B cell (primary cell): Measurements from ENCODE around the gene CHIC2. TPM values are rescaled to one million over a fixed set of nuclear protein-coding genes. Genes with fewer than 3 reads are reported as not detected.

Experiments
- ATAC-seq: fragments of 200-7000 bp; cut with Tn5 transposase; one replicate; pipeline ENCODE4 v1.10.0; 2021; ENCODE audit warnings: low read depth, mild to moderate bottlenecking, moderate number of reproducible peaks, moderate library complexity
- CTCF ChIA-PET: fragments of 350-600 bp; sonication (Branson Sonifier 250); formaldehyde crosslinking; loops from one replicate; lab custom pipeline; 2021; ENCODE audit warnings: antibody characterized with exemption, inconsistent platforms; lab: Charles Lee
- POLR2A ChIA-PET: fragments of 350-600 bp; sonication (Branson Sonifier 250); formaldehyde crosslinking; loops from one replicate; lab custom pipeline; 2021; ENCODE audit warnings: antibody characterized with exemption; lab: Charles Lee
- DNase-seq: peaks from one replicate; pipeline ENCODE4 v3.0.0; 2013
- H2AFZ ChIP-seq: 2 replicates; pipeline ENCODE4 v1.6.1; 2012; ENCODE audit warnings: mild to moderate bottlenecking, low read depth, low read length; ENCODE audit not compliant: insufficient read depth, poor library complexity, severe bottlenecking
- H3K27ac ChIP-seq, 2 donors: 1 replicate in 1 of 2; 2 replicates in 1 of 2; pipeline ENCODE4 v1.5.1; 2012 to 2013; ENCODE audit warnings: low read length in 2 of 2, mild to moderate bottlenecking in 2 of 2, moderate library complexity in 1 of 2
- H3K27me3 ChIP-seq, 4 experiments: fragments of 200-600 bp in 1 of 4; sonication (generic) in 1 of 4; replicated peaks in 1 of 4; 1 replicate in 2 of 4; 2 replicates in 2 of 4; pipeline versions ENCODE4 v1.6.1 to v1.7.0; 2013 to 2016; ENCODE audit warnings: low read length in 3 of 4, mild to moderate bottlenecking in 2 of 4, mixed read lengths in 1 of 4, moderate library complexity in 1 of 4; ENCODE audit not compliant: insufficient read depth in 4 of 4, control insufficient read depth in 3 of 4; ENCODE audit errors: control extremely low read depth in 1 of 4
- H3K36me3 ChIP-seq, 2 experiments: replicated peaks in 1 of 2; 1 replicate in 1 of 2; 2 replicates in 1 of 2; pipeline versions ENCODE4 v1.6.1 to v1.7.1; 2013; ENCODE audit warnings: low read length in 1 of 2; ENCODE audit not compliant: insufficient read depth in 2 of 2, control insufficient read depth in 1 of 2; ENCODE audit errors: control extremely low read depth in 1 of 2, extremely low read depth in 1 of 2
- H3K4me1 ChIP-seq, 2 donors: fragments of 200-600 bp in 1 of 2; sonication (generic) in 1 of 2; 1 replicate in 1 of 2; 2 replicates in 1 of 2; pipeline versions ENCODE4 v1.5.1 to v1.6.1; 2013 to 2017; ENCODE audit warnings: low read length in 2 of 2; ENCODE audit not compliant: control insufficient read depth in 2 of 2, insufficient read depth in 2 of 2
- H3K4me2 ChIP-seq: replicated peaks from 2 replicates; pipeline ENCODE3; 2012; ENCODE audit warnings: mild to moderate bottlenecking, low read depth, low read length; ENCODE audit not compliant: poor library complexity, severe bottlenecking
- H3K4me3 ChIP-seq, 5 experiments: fragments of 200-600 bp in 1 of 5; sonication (generic) in 1 of 5; 1 replicate in 3 of 5; 2 replicates in 2 of 5; pipeline versions ENCODE4 v1.5.1 to v1.7.0; 2011 to 2016; ENCODE audit warnings: low read length in 4 of 5, mild to moderate bottlenecking in 4 of 5, low read depth in 2 of 5, control low read depth in 1 of 5, moderate library complexity in 1 of 5; ENCODE audit not compliant: insufficient read depth in 1 of 5; ENCODE audit errors: control extremely low read depth in 1 of 5, extremely low read depth in 1 of 5
- H3K79me2 ChIP-seq: fragments of 200-600 bp; sonication (generic); one replicate; pipeline ENCODE4 v1.6.0; 2016; ENCODE audit warnings: low read length; ENCODE audit not compliant: control insufficient read depth, insufficient read depth
- H3K9ac ChIP-seq: fragments of 200-600 bp; sonication (generic); 2 replicates; pipeline ENCODE4 v1.6.1; 2017; ENCODE audit warnings: mild to moderate bottlenecking, low read length, moderate library complexity
- H3K9me3 ChIP-seq, 3 donors: one replicate each; pipeline versions ENCODE4 v1.6.1 to v1.7.1; 2013; ENCODE audit warnings: low read length in 2 of 3; ENCODE audit not compliant: control insufficient read depth in 2 of 3, insufficient read depth in 1 of 3; ENCODE audit errors: control extremely low read depth in 1 of 3
- H4K20me1 ChIP-seq: 2 replicates; pipeline ENCODE4 v1.6.0; 2012; ENCODE audit warnings: mild to moderate bottlenecking, low read length; ENCODE audit not compliant: insufficient read depth, control insufficient read depth, poor library complexity, severe bottlenecking
- H3K27ac Mint-ChIP-seq: one replicate; pipeline ENCODE4 v1.8.0; 2021; ENCODE audit warnings: mixed read lengths
- H3K27me3 Mint-ChIP-seq: one replicate; pipeline ENCODE4 v1.8.0; 2021; ENCODE audit warnings: mixed read lengths
- H3K4me1 Mint-ChIP-seq: one replicate; pipeline ENCODE4 v1.8.0; 2021; ENCODE audit warnings: mixed read lengths
- H3K4me3 Mint-ChIP-seq: one replicate; pipeline ENCODE4 v1.8.0; 2021; ENCODE audit warnings: mixed read lengths
- H3K9me3 Mint-ChIP-seq: one replicate; pipeline ENCODE4 v1.8.0; 2022; ENCODE audit warnings: mixed read lengths; ENCODE audit not compliant: insufficient read depth
- EZH2 ChIP-seq: IDR thresholded peaks from 2 replicates; pipeline ENCODE4 v1.6.1; 2012; ENCODE audit warnings: borderline replicate concordance, low read depth, mild to moderate bottlenecking, moderate library complexity, low read length; ENCODE audit not compliant: insufficient read depth, poor library complexity, severe bottlenecking
- WGBS: methylation state at CpG from one replicate; pipeline ENCODE4 v1.1.5; 2013; ENCODE audit warnings: missing lambda C conversion rate; ENCODE audit not compliant: insufficient coverage; 5-methylcytosine and 5-hydroxymethylcytosine counted together
- intact Hi-C: fragments of 100-400 bp; cut with micrococcal nuclease; formaldehyde crosslinking; loops from one replicate; pipeline ENCODE4 v1.10.0; 2022
- polyA plus RNA-seq: library from polyadenylated mRNA; depleted of rRNA; stranded (reverse); fragments of >200 nt; gene quantifications from 2 replicates; pipeline ENCODE4 v1.2.3, GENCODE V29; 2012
- total RNA-seq, 2 donors: library from RNA; stranded (reverse); fragments of 120-200 nt in 1 of 2; gene quantifications; 1 replicate in 1 of 2; 2 replicates in 1 of 2; pipeline versions ENCODE4 v1.2.3 to v1.2.4, GENCODE V29; 2013 to 2022
- TF ChIP-seq, protein P1 (sequence below): fragments of 200-600 bp; IDR thresholded peaks from one replicate; pipeline ENCODE4 v1.8.0; 2022; ENCODE audit warnings: antibody characterized with exemption, mild to moderate bottlenecking

The CHIC2 gene
- total and polyA plus RNA-seq, 2 donors (not counting 1 experiment from before 2014, with no cell fraction given): 20.2 to 37.7 TPM

DNA sequence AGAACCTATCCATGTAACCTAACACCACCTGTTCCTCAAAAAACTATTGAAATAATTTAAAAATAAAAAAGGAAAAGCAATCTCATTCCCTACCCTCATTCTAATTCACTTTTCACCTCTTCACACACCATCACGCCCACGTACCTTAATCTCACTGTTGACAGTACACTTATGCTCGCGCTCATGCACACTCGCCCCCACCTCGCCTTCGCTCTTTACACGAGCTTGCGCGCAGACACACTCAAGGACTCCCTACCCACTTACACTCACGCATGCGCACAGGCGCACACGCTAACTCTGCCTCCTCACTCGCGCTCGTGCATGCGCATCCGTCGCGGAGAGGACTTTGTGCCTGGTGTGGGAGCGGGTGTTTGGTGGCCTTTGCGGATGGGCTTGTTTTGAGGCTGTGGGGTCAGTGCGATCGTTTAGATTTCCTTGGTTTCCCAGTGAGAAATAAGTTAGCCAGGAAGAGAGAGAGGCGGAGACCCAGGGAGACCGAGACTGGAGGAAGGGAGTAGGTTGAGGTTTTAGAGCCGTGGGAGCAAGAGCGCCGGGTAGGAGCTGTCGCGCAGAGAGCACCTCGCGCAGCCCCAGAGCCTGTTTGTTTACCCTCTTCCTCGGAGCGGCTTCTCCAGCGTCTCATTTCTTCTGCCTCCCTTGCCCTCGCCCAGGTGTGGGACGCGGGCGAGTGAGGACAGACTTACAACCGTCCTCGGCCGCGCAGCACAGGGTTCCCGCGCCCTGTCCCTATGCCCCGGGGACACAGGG, 27.4 kb upstream of the CHIC2 start:
- Mint-ChIP-seq H3K27me3 (peaks cover 78% of the 10 kb centered on the region), H3K4me3 (peak overlapping the region; percentile 89), H3K27ac (peak overlapping the region; percentile 55), H3K9me3 (peaks cover 3% of the 10 kb centered on the region), H3K4me1 (peaks cover 33% of the 10 kb centered on the region)
- Histone ChIP-seq H3K4me2 (peak overlapping the region; percentile 87), H3K9ac (peak overlapping the region; percentile 59), H3K4me1 (peaks cover 33% of the 10 kb centered on the region in 2 donors), H3K79me2 (no peaks in the 10 kb centered on the region), H3K4me3 (peak overlapping the region; percentile 41 to 59 (median 52)), H3K27ac (no peak overlapping the region), H3K9me3 (peaks cover 0 to 29% (median 0%) of the 10 kb centered on the region in 3 donors), H4K20me1 (no peaks in the 10 kb centered on the region), H3K27me3 (peaks cover 0 to 67% (median 58%) of the 10 kb centered on the region in 4 experiments), H2AFZ (peak overlapping the region; percentile 83), H3K36me3 (no peaks in the 10 kb centered on the region)
- DNase-seq: peak; percentile 83
- ChIA-PET CTCF (no interaction called here), POLR2A (no interaction called here)
- ATAC-seq: peak; percentile 79
- under 1% methylated on average over 46 of the region's 48 CpGs for WGBS
- TF ChIP-seq, protein P1, sequence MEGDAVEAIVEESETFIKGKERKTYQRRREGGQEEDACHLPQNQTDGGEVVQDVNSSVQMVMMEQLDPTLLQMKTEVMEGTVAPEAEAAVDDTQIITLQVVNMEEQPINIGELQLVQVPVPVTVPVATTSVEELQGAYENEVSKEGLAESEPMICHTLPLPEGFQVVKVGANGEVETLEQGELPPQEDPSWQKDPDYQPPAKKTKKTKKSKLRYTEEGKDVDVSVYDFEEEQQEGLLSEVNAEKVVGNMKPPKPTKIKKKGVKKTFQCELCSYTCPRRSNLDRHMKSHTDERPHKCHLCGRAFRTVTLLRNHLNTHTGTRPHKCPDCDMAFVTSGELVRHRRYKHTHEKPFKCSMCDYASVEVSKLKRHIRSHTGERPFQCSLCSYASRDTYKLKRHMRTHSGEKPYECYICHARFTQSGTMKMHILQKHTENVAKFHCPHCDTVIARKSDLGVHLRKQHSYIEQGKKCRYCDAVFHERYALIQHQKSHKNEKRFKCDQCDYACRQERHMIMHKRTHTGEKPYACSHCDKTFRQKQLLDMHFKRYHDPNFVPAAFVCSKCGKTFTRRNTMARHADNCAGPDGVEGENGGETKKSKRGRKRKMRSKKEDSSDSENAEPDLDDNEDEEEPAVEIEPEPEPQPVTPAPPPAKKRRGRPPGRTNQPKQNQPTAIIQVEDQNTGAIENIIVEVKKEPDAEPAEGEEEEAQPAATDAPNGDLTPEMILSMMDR: no peak
- TF ChIP-seq EZH2: no peak
- intact Hi-C loops: loop anchor here (1.0 kb wide), 2 partner anchors 9 to 28 kb away; partner anchors contain the start of gene CHIC2
